Raji (cell line): Measurements from ENCODE around the gene ADARB1.

Experiments
- POLR2A ChIP-seq: IDR thresholded peaks from 2 replicates; pipeline ENCODE4 v1.6.1; 2011; ENCODE audit warnings: low read depth, low read length, control low read depth; ENCODE audit not compliant: insufficient read depth

The ADARB1 gene

GRCh38 chr21:45122030-45122429 is 47.6 kb downstream of the ADARB1 start:
- no peak for TF ChIP-seq POLR2A

- no peak for TF ChIP-seq POLR2A
These were observed 48.2 kb downstream of the ADARB1 start for GRCh38 chr21:45122432-45123132.

GRCh38 chr21:45123440-45123839 is 49.1 kb downstream of the ADARB1 start:
- no peak for TF ChIP-seq POLR2A

- TF ChIP-seq POLR2A, result no peak
These were observed 50.2 kb downstream of the ADARB1 start for GRCh38 chr21:45124596-45124995.

GRCh38 chr21:45125357-45125756 is 51.0 kb downstream of the ADARB1 start:
- TF ChIP-seq POLR2A, result no peak

GRCh38 chr21:45126204-45126626 is 51.8 kb downstream of the ADARB1 start:
- no peak for TF ChIP-seq POLR2A

GRCh38 chr21:45126983-45127382 is 52.6 kb downstream of the ADARB1 start:
- no peak for TF ChIP-seq POLR2A

GRCh38 chr21:45127937-45128336 is 53.6 kb downstream of the ADARB1 start:
- TF ChIP-seq POLR2A, result no peak

GRCh38 chr21:45128613-45129188 is 54.3 kb downstream of the ADARB1 start:
- no peak for TF ChIP-seq POLR2A

- TF ChIP-seq POLR2A, result no peak
These were observed 55.0 kb downstream of the ADARB1 start for GRCh38 chr21:45129189-45129923.

- TF ChIP-seq POLR2A, result no peak
These were observed 56.0 kb downstream of the ADARB1 start for GRCh38 chr21:45130324-45130774.

- no peak for TF ChIP-seq POLR2A
These were observed 57.2 kb downstream of the ADARB1 start for GRCh38 chr21:45131537-45131999.

GRCh38 chr21:45132841-45133573 is 58.6 kb downstream of the ADARB1 start:
- no peak for TF ChIP-seq POLR2A

- no peak for TF ChIP-seq POLR2A
These were observed 60.1 kb downstream of the ADARB1 start for GRCh38 chr21:45134279-45135076.
